ENCODE data around the gene BCAS3. TPM values are rescaled to one million over a fixed set of nuclear protein-coding genes. Genes with fewer than 3 reads are reported as not detected.

BCAS3 gene
- total RNA-seq, 1 donor from 2014 or later: 17.1 TPM

DNA sequence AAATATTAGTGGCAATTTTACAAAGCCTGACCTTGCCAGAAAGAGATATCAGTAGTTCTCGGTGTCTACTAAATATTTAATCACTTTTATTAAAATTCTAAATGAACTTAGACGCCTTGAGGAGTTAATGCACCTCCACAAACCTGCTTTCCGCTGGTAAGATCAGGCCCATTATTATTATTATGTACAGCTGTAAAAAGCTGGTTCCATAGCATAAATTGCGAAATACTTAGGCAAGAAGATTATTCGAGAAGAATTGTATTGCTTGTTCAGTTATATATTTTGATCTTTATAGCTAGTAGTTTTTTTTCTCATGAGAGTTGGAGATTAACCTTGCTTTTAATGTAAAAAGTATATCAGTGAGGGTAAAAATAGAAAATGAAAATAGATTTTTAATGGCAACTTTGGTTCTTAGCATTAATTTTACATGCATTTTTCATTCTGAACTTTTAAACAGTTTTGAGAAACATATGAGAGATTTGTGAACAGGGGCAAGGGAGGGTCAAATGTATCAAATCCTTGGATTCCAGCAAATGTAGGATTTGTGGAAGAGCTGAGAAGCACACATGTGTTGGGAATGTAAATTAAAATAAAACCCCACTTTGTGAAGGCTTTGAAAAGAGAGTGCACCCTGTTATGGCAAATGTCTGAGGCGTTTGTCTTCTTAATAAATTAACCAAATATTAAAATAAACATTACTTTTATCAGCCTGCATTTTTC lies 471.6 kb downstream of the BCAS3 start:
- no peak for DNase-seq (ENCODE audit: low read depth, low spot score)

DNA sequence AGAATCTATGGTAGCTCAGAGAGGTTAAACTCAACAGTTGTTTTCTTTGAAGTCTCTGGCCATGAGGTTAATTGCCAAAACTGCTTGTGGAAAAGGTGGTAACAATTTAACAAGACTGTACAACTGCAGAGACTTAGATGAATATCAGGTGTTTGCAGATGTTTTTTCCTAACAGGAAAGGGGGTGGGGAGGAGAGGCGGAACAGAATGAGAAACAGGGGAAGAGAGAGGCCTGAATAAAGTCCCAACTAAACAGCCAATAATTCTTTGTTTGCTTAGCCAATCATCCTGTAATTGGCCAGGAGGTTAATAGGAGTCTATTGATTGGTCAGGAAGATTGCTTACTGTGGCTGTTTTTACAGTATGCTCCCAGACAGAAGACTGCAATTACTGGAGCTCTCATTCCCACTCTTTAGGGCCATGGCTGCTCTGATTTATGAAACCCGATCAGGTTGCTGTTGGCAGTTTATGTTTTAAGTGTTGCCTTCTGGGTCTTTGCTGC lies 472.3 kb downstream of the BCAS3 start:
- no peak for DNase-seq (ENCODE audit: low read depth, low spot score)

- DNase-seq (ENCODE audit: low read depth, low spot score): no peak
Observed at GRCh38 chr17:61150686-61151299, 473.1 kb downstream of the BCAS3 start.

DNA sequence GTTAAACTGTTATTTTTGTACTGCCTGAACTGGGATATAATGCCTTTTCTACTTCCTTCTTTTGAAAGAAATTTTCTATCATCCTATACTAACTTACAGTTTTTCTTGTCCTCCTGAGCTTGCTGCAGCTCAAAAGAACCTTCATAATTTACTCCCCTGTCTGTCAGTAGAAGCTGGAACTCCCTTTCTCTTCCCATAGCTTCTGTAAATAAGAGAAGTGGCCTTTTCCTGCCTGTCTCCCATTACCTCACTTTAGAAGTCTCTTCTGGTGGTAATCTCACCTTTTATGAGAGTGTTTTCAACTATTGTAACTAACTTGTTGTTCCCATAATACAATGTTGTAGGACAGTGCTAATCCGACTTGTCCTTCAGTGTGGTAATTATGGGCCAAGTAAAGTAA lies 475.2 kb downstream of the BCAS3 start:
- no peak for DNase-seq (ENCODE audit: low read depth, low spot score)

DNA sequence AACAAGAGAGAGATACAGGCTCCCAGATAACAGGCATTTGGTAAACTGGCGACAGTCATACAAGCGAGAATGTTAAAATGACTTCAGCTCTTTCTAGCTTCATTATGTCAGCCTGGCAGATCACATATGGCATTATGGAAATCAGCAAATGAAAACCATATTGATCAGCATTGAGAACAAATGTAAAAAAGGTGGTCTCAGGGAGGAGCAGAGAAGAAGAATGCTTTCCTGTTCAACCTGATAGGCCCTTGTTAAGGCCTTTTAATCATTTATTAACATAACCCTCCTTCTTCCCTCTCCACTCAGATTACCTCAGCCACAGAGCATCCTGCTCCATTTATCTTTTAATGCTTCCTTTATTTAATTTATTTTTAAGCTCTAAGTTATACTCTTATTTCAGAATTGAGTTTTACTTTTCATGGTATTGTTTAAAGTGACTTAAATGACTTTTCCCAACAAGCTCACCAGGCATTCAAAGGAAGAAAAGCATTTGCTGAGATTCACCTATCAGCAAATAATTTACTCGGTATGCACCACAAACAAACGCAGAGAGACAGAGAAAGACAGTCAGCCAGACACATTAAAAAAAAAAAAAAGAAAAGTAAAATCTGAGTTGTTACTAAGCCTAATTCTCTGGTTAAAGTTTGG lies 478.1 kb downstream of the BCAS3 start:
- DNase-seq (ENCODE audit: low read depth, low spot score): no peak

- DNase-seq (ENCODE audit: low read depth, low spot score): no peak
Observed at GRCh38 chr17:61157246-61157886, 479.7 kb downstream of the BCAS3 start.

DNA sequence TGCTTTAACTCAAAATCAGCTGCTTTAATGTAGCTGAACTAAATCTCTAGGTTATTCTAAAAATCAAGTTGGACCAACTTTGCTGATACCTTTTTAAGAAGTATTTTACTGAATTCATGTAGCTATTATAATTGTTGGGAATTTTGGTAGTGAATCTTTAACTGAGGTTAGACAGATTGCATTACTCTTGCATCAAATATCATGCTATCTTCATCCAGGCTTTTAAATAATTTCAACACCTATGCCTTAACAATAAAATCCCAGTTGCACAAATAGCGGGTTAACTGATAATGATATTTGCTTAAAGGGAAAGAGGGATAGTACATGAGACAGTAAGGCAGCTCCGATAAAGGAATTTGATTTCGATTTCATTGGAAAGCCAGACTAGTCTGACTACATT lies 480.7 kb downstream of the BCAS3 start:
- no peak for DNase-seq (ENCODE audit: low read depth, low spot score)

- no peak for DNase-seq (ENCODE audit: low read depth, low spot score)
Observed at GRCh38 chr17:61159221-61159814, 481.7 kb downstream of the BCAS3 start.

DNA sequence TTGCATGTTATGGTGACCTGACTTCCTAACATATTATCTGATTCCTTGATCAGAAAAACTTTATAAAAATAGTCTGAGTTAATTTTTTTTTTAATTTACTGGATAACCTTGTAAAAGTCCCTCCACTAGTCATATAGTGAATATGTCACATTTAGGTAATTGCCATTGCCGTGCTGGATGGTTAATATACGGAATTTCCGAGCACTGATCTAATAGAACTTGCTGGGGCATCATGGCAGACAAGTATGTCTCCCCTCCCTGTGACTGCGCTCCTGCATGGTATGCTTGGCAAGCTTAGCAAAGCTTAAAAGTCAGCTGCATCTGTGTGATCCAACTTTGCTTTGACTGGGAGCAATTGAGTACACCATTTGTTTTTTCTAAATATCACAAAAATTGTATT lies 482.6 kb downstream of the BCAS3 start:
- no peak for DNase-seq (ENCODE audit: low read depth, low spot score)

- DNase-seq (ENCODE audit: low read depth, low spot score): no peak
Observed at GRCh38 chr17:61160789-61161445, 483.3 kb downstream of the BCAS3 start.

DNA sequence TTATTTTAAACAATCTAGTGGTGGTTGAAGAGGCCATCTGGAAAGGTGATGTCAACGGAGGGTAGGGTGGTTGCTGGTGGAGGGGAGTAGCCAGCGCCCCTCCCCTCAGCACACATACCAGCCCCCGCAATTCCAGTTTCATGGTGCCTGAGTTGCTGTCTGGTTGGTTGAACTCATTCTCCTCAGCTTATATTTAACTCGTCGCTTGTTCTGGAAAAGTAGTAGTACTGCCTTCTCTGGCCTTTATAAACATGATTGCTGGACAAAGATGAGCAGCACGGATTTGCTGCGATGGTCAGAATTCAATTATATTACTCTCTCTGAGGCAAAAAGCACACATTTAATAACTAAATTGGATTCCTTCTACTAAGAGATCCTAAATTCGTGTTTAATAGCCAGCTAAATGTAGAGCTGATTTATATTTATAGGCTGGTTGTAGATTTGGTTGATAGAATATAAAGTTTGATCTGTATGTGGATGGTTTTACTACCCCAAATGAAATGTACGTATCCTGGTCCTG lies 484.0 kb downstream of the BCAS3 start:
- DNase-seq (ENCODE audit: low read depth, low spot score): no peak

GRCh38 chr17:61164517-61164916 lies 486.9 kb downstream of the BCAS3 start:
- DNase-seq (ENCODE audit: low read depth, low spot score): no peak

DNA sequence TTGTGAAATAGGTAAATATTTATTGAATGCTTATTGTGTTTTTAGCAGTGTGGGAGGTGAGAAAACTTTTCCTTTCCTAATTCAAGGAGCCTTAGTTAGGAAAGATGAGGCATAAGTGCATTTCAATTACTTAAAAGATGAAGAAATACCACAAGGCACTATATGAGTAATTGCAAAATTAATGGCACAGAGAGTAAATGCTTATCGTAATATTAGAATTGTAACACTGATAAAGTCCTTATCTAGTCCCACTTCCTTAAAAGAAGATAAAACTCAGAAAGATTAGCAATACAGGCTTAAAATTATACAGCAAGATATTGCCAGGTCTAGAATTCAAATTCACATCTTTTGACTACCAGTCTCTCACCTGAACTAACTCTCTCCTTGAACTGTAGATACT lies 489.4 kb downstream of the BCAS3 start:
- DNase-seq (ENCODE audit: low read depth, low spot score): no peak

GRCh38 chr17:61168506-61168905 lies 490.9 kb downstream of the BCAS3 start:
- no peak for DNase-seq (ENCODE audit: low read depth, low spot score)

DNA sequence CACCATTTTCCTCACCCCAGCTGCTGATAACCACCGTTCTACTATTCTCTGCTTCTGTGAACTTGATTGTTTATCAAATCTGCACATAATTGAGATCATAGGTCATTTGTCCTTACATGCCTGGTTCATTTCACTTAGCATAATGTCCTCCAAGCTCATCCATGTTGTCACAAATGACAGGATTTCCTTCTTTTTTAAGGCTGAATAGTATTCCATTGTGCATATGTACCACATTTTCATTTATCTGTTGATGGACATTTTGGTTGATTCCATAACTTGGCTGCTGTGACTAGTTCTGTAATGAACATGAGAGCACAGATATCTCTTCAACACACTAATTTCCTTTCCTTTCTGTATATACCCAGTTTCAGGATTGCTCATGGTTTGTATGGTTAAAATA lies 496.7 kb downstream of the BCAS3 start:
- DNase-seq (ENCODE audit: low read depth, low spot score): no peak

- no peak for DNase-seq (ENCODE audit: low read depth, low spot score)
Observed at GRCh38 chr17:61175298-61176142, 497.9 kb downstream of the BCAS3 start.

DNA sequence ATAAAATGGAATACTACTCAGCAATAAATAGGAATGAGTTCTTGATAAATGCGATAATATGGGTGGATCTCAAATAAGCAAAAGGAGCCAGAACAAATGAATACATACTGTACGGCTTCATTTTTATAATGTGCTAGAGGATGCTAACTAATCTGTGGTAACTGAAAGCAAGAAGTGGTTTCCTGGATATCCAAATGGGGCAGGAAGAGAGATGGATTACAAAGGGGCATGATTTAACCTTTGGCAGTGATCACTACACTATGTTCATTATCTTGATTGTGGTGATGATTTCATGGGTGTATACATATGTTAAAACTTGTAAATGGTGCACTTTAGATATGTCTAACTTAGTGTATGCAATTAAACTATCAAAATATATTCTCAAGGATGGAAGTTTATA lies 499.7 kb downstream of the BCAS3 start:
- no peak for DNase-seq (ENCODE audit: low read depth, low spot score)

DNA sequence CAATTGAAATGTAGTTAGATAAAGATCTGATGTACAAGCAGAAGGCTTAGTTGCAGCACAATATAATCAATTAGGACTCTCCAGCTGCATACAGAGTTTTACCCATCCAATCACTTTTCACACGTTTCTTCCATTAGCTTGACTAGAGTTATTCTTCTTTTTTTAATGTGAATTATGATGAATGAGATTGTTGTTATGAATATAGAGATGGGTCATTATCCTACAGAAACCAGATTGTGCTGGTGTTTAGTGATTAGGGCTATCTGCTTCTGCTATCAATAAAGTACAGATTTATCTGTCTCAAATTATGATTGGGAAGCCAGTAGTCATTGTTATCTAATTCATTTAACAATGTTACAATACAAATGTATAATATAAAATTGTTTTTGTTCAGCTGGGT lies 500.6 kb downstream of the BCAS3 start:
- DNase-seq (ENCODE audit: low read depth, low spot score): no peak

DNA sequence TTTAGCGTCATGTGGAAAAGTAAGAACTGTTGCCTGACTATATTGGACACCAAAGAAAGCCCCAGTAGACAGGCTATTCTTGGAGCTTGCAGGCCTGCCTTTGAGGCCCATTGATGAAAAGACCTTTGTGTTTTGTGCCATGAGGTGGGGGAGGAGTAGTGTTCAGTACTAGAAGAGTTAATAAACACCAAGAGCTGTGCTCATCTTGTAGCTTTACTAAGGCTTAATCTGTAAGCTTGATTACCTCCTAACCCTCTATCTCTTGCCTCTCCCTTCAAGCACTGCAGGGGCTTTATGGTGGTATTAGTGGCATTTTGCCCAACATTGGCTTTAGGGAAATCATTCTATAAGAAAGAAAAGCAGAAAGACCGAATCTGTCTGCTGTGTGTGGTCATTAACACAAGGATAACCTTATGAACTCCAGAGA lies 501.7 kb downstream of the BCAS3 start:
- no peak for DNase-seq (ENCODE audit: low read depth, low spot score)

- DNase-seq (ENCODE audit: low read depth, low spot score): no peak
Observed at GRCh38 chr17:61183793-61184192, 506.1 kb downstream of the BCAS3 start.

Measured in pulmonary artery endothelial cell (primary cell).